Measurements from ENCODE around the gene ELOVL3. TPM values are rescaled to one million over a fixed set of nuclear protein-coding genes. Genes with fewer than 3 reads are reported as not detected.
"Not testable (repeated sequence)": the region's sequence is repeated elsewhere in the genome, so short reads cannot be mapped to it uniquely, and the experiment has no call there.

Gene ELOVL3
- polyA plus RNA-seq, 1 donor, result 0.12 TPM

DNA sequence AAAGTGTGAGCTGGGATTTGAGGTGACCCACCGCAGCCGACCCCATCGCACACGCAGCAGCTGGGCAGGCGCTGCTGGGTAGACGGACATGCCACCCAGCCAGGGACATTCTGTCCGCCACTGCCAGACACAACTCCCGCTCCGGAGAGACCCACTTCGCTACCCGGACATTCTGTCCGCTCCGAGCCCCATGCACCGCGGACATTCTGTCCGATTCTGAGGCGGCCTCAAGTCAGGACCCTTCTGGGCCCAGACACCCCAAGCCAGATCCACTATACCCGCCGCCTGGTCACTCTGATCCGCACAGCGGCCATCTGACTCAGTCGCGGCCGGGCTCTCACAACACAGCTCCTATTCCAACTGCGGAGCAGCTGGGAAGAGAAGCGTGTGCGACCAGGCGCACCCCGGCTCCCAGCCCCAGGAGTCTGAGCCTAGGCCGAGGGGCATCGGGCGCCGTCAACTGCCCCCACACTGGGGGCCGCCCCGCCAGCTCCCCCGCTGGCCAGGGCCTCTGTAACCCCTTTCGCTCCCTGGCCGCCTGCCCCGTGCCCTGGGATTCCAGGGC, 14.4 kb downstream of the ELOVL3 start:
- Histone ChIP-seq H3K36me3 (ENCODE audit: control insufficient read depth, insufficient read depth, low read length) (no peaks in the 10 kb centered on the region), H3K27ac (ENCODE audit: low read length) (no peak overlapping the region), H3K27me3 (ENCODE audit: control insufficient read depth, insufficient read depth, low read length) (peaks cover 69% of the 10 kb centered on the region), H3K9me3 (ENCODE audit: control insufficient read depth, low read depth, low read length) (peaks cover 4% of the 10 kb centered on the region), H3K4me3 (ENCODE audit: low read length) (peak overlapping the region; percentile 55), H3K4me1 (ENCODE audit: control insufficient read depth, insufficient read depth, low read length) (peaks cover 15% of the 10 kb centered on the region)
- DNase-seq, result no peak
- WGBS (ENCODE audit: insufficient coverage, low lambda C conversion rate), result no CpG with 5 or more reads among the region's 39 CpGs

DNA sequence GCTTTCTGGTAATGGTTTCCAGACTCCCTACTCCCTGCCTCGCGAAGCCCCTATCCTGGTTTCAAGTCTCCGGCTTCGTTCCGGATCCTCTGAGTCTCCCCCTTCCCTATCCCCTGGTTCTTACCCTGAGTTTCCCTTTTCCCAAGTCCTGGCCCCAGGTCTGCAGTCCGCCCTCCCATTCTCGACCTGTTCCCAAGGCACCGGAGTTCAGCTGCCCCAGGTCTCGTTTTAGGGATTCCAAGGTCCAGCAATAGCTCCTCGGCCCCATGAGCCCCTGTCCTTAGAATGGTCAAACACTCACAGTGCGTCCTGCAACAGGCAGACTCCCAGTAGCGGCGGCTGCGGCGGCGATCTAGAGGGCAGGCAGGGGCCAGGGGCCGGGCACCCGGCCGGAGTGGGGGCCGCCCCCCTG, 14.9 kb downstream of the ELOVL3 start:
- Histone ChIP-seq H3K4me1 (ENCODE audit: control insufficient read depth, insufficient read depth, low read length) (peaks cover 15% of the 10 kb centered on the region), H3K27me3 (ENCODE audit: control insufficient read depth, insufficient read depth, low read length) (peaks cover 64% of the 10 kb centered on the region), H3K9me3 (ENCODE audit: control insufficient read depth, low read depth, low read length) (peaks cover 4% of the 10 kb centered on the region), H3K4me3 (ENCODE audit: low read length) (peak overlapping the region; percentile 55), H3K36me3 (ENCODE audit: control insufficient read depth, insufficient read depth, low read length) (no peaks in the 10 kb centered on the region), H3K27ac (ENCODE audit: low read length) (no peak overlapping the region)
- WGBS (ENCODE audit: insufficient coverage, low lambda C conversion rate), result 0% methylated on average over 5 of the region's 20 CpGs
- DNase-seq, result peak in 1 of 2 donors; percentile 21

- 0% methylated on average over 13 of the region's 57 CpGs for WGBS (ENCODE audit: insufficient coverage, low lambda C conversion rate)
- Histone ChIP-seq H3K27ac (ENCODE audit: low read length) (no peak within 1 kb of the TSS), H3K27me3 (ENCODE audit: control insufficient read depth, insufficient read depth, low read length) (peaks cover 59% of the 10 kb centered on the region), H3K4me3 (ENCODE audit: low read length) (peak within 1 kb of the TSS; percentile 55), H3K9me3 (ENCODE audit: control insufficient read depth, low read depth, low read length) (peaks cover 4% of the 10 kb centered on the region), H3K4me1 (ENCODE audit: control insufficient read depth, insufficient read depth, low read length) (peaks cover 18% of the 10 kb centered on the region), H3K36me3 (ENCODE audit: control insufficient read depth, insufficient read depth, low read length) (no peaks in the 10 kb centered on the region)
- DNase-seq, result peak; percentile 90 to 92
Observed at GRCh38 chr10:102241444-102242117, 15.5 kb downstream of the ELOVL3 start, which contains the start of gene PITX3. PITX3 (minus strand) TSS chr10:102241512; CDS start chr10:102232080, 9,432 bp downstream.

DNA sequence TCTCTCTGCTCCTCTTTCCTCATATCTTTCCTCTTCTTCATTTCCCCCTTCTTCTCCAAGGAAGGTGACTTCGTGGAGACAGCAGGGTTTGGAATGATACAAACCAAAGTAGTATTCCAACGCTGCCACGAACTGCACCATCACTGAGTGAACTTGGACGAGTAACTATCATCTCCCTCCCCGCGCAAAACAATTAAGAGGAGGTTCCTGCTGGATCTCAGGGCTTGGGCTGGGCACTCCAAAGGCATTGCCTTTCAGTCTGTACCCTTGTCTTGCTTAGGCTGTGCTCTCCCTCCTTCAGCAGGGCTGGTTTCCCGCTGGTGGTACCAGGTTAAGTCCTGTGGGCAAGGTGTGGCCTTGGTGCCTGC, 16.0 kb downstream of the ELOVL3 start:
- H3K27ac ChIP-seq (ENCODE audit: low read length), result no peak overlapping the region
- no peak for DNase-seq
- H3K36me3 ChIP-seq (ENCODE audit: control insufficient read depth, insufficient read depth, low read length), result no peaks in the 10 kb centered on the region
- peaks cover 53% of the 10 kb centered on the region for H3K27me3 ChIP-seq (ENCODE audit: control insufficient read depth, insufficient read depth, low read length)
- H3K4me1 ChIP-seq (ENCODE audit: control insufficient read depth, insufficient read depth, low read length), result peaks cover 22% of the 10 kb centered on the region
- peaks cover 4% of the 10 kb centered on the region for H3K9me3 ChIP-seq (ENCODE audit: control insufficient read depth, low read depth, low read length)
- H3K4me3 ChIP-seq (ENCODE audit: low read length), result peak overlapping the region; percentile 55
- WGBS (ENCODE audit: insufficient coverage, low lambda C conversion rate), result no CpG with 5 or more reads among the region's 7 CpGs

GRCh38 chr10:102243309-102243708, 17.2 kb downstream of the ELOVL3 start:
- Histone ChIP-seq H3K36me3 (ENCODE audit: control insufficient read depth, insufficient read depth, low read length) (no peaks in the 10 kb centered on the region), H3K4me3 (ENCODE audit: low read length) (no peak overlapping the region), H3K27ac (ENCODE audit: low read length) (no peak overlapping the region), H3K4me1 (ENCODE audit: control insufficient read depth, insufficient read depth, low read length) (peaks cover 33% of the 10 kb centered on the region), H3K27me3 (ENCODE audit: control insufficient read depth, insufficient read depth, low read length) (peaks cover 43% of the 10 kb centered on the region), H3K9me3 (ENCODE audit: control insufficient read depth, low read depth, low read length) (peaks cover 4% of the 10 kb centered on the region)
- no CpG with 5 or more reads among the region's 2 CpGs for WGBS (ENCODE audit: insufficient coverage, low lambda C conversion rate)
- DNase-seq, result no peak

GRCh38 chr10:102245082-102245931, 19.2 kb downstream of the ELOVL3 start, which contains the start of gene GBF1:
GBF1 (plus strand) TSS chr10:102245532; CDS start chr10:102258939, 13,407 bp downstream.
- Histone ChIP-seq H3K27me3 (ENCODE audit: control insufficient read depth, insufficient read depth, low read length) (peaks cover 23% of the 10 kb centered on the region), H3K4me1 (ENCODE audit: control insufficient read depth, insufficient read depth, low read length) (peaks cover 39% of the 10 kb centered on the region), H3K27ac (ENCODE audit: low read length) (peak within 1 kb of the TSS; percentile 85), H3K36me3 (ENCODE audit: control insufficient read depth, insufficient read depth, low read length) (no peaks in the 10 kb centered on the region), H3K4me3 (ENCODE audit: low read length) (peak within 1 kb of the TSS; percentile 86), H3K9me3 (ENCODE audit: control insufficient read depth, low read depth, low read length) (peaks cover 4% of the 10 kb centered on the region)
- DNase-seq, result peak; percentile 97 to 100
- WGBS (ENCODE audit: insufficient coverage, low lambda C conversion rate), result no CpG with 5 or more reads among the region's 47 CpGs

- H3K4me1 ChIP-seq (ENCODE audit: control insufficient read depth, insufficient read depth, low read length), result peaks cover 37% of the 10 kb centered on the region
- peak overlapping the region; percentile 86 for H3K4me3 ChIP-seq (ENCODE audit: low read length)
- peaks cover 4% of the 10 kb centered on the region for H3K9me3 ChIP-seq (ENCODE audit: control insufficient read depth, low read depth, low read length)
- peak overlapping the region; percentile 85 for H3K27ac ChIP-seq (ENCODE audit: low read length)
- peaks cover 17% of the 10 kb centered on the region for H3K27me3 ChIP-seq (ENCODE audit: control insufficient read depth, insufficient read depth, low read length)
- WGBS (ENCODE audit: insufficient coverage, low lambda C conversion rate), result no CpG with 5 or more reads among the region's 4 CpGs
- no peak for DNase-seq
- peaks cover 3% of the 10 kb centered on the region for H3K36me3 ChIP-seq (ENCODE audit: control insufficient read depth, insufficient read depth, low read length)
Observed at GRCh38 chr10:102245932-102246251, 19.8 kb downstream of the ELOVL3 start.

- DNase-seq, result peak in 1 of 2 donors; percentile 22
- peaks cover 3% of the 10 kb centered on the region for H3K36me3 ChIP-seq (ENCODE audit: control insufficient read depth, insufficient read depth, low read length)
- WGBS (ENCODE audit: insufficient coverage, low lambda C conversion rate), result 20% methylated on average over 1 of the region's 3 CpGs
- peak overlapping the region; percentile 86 for H3K4me3 ChIP-seq (ENCODE audit: low read length)
- H3K27me3 ChIP-seq (ENCODE audit: control insufficient read depth, insufficient read depth, low read length), result peaks cover 14% of the 10 kb centered on the region
- peak overlapping the region; percentile 85 for H3K27ac ChIP-seq (ENCODE audit: low read length)
- H3K9me3 ChIP-seq (ENCODE audit: control insufficient read depth, low read depth, low read length), result peaks cover 4% of the 10 kb centered on the region
- peaks cover 34% of the 10 kb centered on the region for H3K4me1 ChIP-seq (ENCODE audit: control insufficient read depth, insufficient read depth, low read length)
Observed at GRCh38 chr10:102246261-102246660, 20.2 kb downstream of the ELOVL3 start.

DNA sequence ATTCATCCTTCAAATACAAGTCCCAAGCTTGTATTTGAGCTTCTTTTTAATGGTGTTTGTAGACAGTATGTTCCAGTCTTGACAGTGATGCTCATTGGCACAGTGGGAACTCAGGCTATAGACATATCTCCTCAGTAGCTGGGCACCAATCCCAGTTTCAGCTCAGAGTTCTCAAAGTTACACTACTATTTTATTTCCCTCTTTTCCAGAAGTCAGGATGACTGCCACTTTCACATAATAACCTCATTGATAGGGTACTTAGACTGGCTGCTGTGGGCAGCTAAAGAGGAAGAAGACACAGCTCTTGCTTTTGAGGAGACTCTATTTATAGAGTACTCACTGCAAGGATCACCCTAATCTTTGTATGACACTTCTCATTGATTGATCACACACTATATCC, 21.6 kb downstream of the ELOVL3 start:
- Histone ChIP-seq H3K27me3 (ENCODE audit: control insufficient read depth, insufficient read depth, low read length) (peaks cover 3% of the 10 kb centered on the region), H3K36me3 (ENCODE audit: control insufficient read depth, insufficient read depth, low read length) (peaks cover 6% of the 10 kb centered on the region), H3K4me1 (ENCODE audit: control insufficient read depth, insufficient read depth, low read length) (peaks cover 24% of the 10 kb centered on the region), H3K4me3 (ENCODE audit: low read length) (no peak overlapping the region), H3K9me3 (ENCODE audit: control insufficient read depth, low read depth, low read length) (no peaks in the 10 kb centered on the region), H3K27ac (ENCODE audit: low read length) (no peak overlapping the region)
- DNase-seq, result no peak

DNA sequence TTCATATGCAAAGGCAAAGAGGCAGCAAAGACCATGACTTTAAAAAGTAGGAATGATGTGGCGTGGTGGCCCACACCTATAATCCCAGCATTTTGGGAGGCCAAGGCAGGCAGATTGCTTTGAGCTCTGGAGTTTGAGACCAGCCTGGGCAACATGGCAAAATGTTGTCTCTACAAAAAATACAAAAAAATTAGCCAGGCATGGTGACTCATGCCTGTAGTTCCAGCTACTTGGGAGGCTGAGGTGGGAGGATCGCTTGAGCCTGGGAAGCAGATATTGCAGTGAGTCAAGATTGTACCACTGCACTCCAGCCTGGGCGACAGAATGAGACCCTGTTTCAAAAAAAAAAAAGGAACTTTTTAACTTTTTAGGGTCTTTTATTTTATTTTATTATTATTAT, 26.4 kb downstream of the ELOVL3 start:
- not testable (repeated sequence) for H3K27me3 ChIP-seq (ENCODE audit: control insufficient read depth, insufficient read depth, low read length); H3K4me3 ChIP-seq (ENCODE audit: low read length); H3K27ac ChIP-seq (ENCODE audit: low read length); H3K9me3 ChIP-seq (ENCODE audit: control insufficient read depth, low read depth, low read length); DNase-seq
- Histone ChIP-seq H3K36me3 (ENCODE audit: control insufficient read depth, insufficient read depth, low read length) (peaks cover 12% of the 10 kb centered on the region), H3K4me1 (ENCODE audit: control insufficient read depth, insufficient read depth, low read length) (peaks cover 14% of the 10 kb centered on the region)
- no CpG with 5 or more reads among the region's 3 CpGs for WGBS (ENCODE audit: insufficient coverage, low lambda C conversion rate)
